ENCODE data around the gene SEC31B.

The SEC31B gene

GRCh38 chr10:100520811-100521210 is 1.1 kb upstream of the SEC31B start:
- no peak overlapping the region for H3K4me3 ChIP-seq (ENCODE audit: low read length)
- no peak for DNase-seq (ENCODE audit: low read depth)
- TF ChIP-seq CTCF (conservative IDR thresholded peaks at IDR 0.05; ENCODE audit: low read length) = no peak

- no peak overlapping the region; the same call in 1 of the 2 replicates for H3K4me3 ChIP-seq (ENCODE audit: low read length)
- TF ChIP-seq CTCF (conservative IDR thresholded peaks at IDR 0.05; ENCODE audit: low read length) = peak; percentile 74
- DNase-seq (ENCODE audit: low read depth) = peak; percentile 57
Observed at GRCh38 chr10:100518761-100519241, 860 bp downstream of the SEC31B start.

GRCh38 chr10:100516847-100517246 is 2.8 kb downstream of the SEC31B start:
- no peak overlapping the region for H3K4me3 ChIP-seq (ENCODE audit: low read length)
- DNase-seq (ENCODE audit: low read depth) = no peak
- TF ChIP-seq CTCF (conservative IDR thresholded peaks at IDR 0.05; ENCODE audit: low read length) = peak; percentile 22

GRCh38 chr10:100515612-100516011 is 4.0 kb downstream of the SEC31B start:
- DNase-seq (ENCODE audit: low read depth) = no peak
- H3K4me3 ChIP-seq (ENCODE audit: low read length) = no peak overlapping the region
- no peak for TF ChIP-seq CTCF (conservative IDR thresholded peaks at IDR 0.05; ENCODE audit: low read length)

GRCh38 chr10:100510533-100511308 is 8.9 kb downstream of the SEC31B start:
- DNase-seq (ENCODE audit: low read depth) = no peak
- no peak overlapping the region for H3K4me3 ChIP-seq (ENCODE audit: low read length)
- TF ChIP-seq CTCF (conservative IDR thresholded peaks at IDR 0.05; ENCODE audit: low read length) = no peak

- no peak for TF ChIP-seq CTCF (conservative IDR thresholded peaks at IDR 0.05; ENCODE audit: low read length)
- no peak overlapping the region for H3K4me3 ChIP-seq (ENCODE audit: low read length)
- DNase-seq (ENCODE audit: low read depth) = no peak
Observed at GRCh38 chr10:100509241-100509840, 10.3 kb downstream of the SEC31B start.

- peak; percentile 73 for TF ChIP-seq CTCF (conservative IDR thresholded peaks at IDR 0.05; ENCODE audit: low read length)
- peak; percentile 50 for DNase-seq (ENCODE audit: low read depth)
- H3K4me3 ChIP-seq (ENCODE audit: low read length) = no peak overlapping the region
Observed at GRCh38 chr10:100508691-100509150, 10.9 kb downstream of the SEC31B start.

Measured in AG10803 (cell line).